Skin of body (tissue), 2 donors: ENCODE data around the gene SFSWAP. TPM values are rescaled to one million over a fixed set of nuclear protein-coding genes. Genes with fewer than 3 reads are reported as not detected.
"Not testable (repeated sequence)": the region's sequence is repeated elsewhere in the genome, so short reads cannot be mapped to it uniquely, and the experiment has no call there.

Experiments used
- DNase-seq: peaks from one replicate; lab custom pipeline; 2025; lab: John Stamatoyannopoulos, UW
- total RNA-seq: library from RNA; depleted of rRNA; stranded (reverse); fragments of >200 nt; gene quantifications from one replicate; pipeline ENCODE4 v1.2.3, GENCODE V29; 2014

SFSWAP gene
- 29.2 TPM for total RNA-seq

DNA sequence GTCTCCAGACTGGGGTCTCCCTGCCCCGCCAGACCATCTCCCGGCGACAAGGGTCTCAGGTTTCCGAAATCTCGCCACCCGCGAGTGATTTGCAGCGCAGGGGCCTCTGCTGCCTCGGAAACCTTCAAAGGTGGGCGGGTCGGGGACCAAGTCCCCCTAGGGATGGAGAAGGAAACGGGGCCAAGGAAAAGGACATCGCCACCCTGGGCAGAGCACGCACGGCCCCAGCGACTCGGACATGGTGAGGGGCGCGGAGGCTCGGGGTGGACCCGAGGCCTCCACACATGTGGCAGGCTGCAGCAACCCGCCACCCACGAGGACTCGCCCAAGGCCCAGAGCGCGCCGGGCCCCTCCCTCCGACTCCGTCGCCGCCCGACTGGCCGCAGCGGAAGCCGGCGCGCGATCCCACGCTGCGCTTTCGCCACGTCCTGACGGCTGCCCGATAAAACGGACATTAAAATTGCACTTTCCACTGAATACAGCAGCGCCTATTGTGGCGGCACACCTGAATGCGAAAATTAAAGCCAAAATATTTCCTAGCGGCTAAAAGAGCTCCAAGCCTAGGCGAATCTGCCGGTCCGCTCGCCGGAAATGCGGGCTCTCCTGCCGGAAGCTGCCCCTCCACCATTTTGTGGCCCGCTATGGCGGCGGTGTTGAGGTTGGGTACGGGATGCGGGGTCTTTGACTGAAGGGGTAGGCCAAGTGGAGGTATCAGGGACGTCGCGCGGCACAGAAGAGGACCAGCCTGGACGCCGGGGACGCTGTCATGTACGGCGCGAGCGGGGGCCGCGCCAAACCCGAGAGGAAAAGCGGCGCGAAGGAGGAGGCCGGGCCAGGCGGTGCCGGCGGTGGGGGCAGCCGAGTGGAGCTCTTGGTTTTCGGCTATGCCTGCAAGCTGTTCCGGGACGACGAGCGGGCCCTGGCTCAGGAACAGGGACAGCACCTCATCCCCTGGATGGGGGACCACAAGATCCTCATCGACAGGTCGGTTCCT is at the start of gene SFSWAP:
SFSWAP (plus strand) TSS at position 627 of the 994 bp plus-strand sequence; CDS start at position 767, 140 bp downstream.
- peak; percentile 66 for DNase-seq

DNA sequence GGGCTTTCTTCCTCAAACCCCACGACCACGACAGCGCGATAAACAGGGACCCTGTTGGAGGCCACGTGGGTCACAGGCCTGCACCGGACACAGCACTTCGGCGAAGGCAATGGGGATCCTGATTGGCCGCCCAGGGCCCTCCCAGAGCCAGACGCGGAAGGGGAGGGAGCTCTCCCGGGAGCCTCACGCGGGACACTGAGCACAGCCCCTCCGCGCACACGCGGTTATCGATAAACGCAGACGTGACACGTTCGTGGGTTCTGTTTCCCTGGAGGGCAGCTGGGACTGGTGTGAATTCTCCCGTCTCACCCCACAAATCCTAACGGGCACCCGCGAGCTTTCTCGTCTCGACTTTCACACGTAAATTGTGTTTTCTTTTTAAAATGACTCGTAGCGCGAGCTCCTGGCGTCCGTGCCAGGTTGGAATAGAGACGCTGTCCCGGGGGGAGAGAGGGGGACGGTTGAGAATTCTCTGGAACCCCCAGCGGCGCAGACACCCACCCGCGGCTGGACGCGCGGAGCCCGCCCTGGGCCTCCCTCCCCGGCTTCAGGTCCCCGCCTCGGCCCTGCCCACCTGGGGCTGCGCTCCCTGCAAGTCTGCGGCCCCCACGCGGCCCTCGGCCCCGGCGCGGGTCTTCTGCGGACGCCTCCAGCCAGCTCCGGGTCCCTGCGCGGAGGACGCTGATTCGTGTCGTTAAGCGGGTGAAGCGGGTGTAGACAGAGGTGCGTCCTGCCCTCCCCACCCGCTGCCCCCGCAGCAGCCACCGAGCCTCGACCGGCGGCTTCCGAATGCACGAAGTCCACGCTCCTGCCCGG is 49.5 kb upstream of the SFSWAP start:
- DNase-seq: not testable (repeated sequence)

DNA sequence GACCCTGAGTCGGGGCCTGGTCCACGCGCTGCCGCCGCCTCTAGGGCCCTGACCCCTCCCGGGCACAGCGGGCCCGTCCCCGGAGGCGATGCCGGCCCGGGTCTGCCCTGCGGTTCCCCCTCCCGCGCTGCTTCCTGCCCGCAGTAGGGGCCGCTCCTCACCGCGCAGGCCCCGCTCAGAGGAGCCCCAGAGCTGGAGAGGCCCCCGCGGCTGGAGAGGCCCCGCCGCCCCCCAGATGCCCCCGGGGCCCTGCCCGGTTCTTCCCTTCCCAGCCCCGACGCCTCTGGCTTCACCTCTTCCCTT is 49.0 kb upstream of the SFSWAP start:
- DNase-seq: not testable (repeated sequence)

DNA sequence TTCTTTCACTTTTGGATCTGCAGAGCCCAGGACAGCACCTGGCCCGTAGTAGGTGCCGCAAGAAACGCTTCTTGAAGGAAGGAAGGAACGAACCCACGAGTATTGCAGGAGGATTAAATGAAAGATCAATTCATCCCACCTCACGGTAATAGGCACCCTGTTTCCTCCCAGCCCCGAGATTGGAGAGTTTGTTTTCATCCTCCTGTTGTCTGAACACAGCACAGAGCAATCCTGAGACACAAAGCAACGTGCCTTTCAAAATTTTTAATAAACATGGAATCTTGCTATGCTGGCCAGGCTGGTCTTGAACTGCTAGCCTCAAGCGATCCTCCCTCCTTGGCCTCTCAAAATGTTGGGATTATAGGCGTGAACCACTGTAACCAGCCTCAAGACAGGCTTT is 48.5 kb upstream of the SFSWAP start:
- not testable (repeated sequence) for DNase-seq

DNA sequence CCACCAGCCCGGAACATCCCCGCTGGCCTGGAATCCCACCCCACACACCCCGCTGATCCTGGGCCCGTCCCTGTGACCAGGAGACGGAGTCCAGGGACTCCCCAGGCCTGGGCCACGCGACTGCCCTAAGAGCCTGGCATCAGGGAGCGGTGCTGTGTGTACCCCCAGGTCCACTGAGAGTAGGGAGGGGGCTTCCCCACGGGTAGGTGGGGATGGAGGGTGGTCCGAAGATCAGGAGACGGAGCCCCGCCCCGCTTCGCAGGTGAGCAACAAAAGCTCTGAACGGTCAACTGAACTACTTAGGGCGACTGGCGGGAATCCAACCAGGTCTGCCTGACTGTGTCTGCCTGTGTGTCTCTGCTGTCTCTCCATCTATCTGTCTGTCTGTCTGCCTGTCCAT is 45.2 kb upstream of the SFSWAP start:
- not testable (repeated sequence) for DNase-seq

DNA sequence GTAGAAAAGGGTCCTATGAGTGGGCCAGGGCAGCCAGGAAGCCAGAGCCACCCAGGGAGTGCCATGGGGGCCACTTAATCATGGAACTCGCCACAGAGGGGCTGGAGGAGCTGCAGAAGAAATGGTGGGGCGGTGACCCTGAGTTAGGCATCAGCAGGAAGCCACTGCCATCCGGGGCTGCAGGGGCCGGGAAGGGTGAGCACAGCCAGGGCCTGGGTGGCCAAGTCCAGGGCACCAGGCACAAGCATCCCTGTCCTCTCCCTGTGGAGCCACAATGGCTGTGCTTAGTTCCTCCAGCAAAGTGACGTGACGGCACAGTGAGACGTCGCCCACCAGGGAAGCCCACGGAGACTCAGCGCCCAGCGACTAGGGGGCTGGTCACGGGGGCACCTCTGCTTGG is 44.4 kb upstream of the SFSWAP start:
- DNase-seq: not testable (repeated sequence)

DNA sequence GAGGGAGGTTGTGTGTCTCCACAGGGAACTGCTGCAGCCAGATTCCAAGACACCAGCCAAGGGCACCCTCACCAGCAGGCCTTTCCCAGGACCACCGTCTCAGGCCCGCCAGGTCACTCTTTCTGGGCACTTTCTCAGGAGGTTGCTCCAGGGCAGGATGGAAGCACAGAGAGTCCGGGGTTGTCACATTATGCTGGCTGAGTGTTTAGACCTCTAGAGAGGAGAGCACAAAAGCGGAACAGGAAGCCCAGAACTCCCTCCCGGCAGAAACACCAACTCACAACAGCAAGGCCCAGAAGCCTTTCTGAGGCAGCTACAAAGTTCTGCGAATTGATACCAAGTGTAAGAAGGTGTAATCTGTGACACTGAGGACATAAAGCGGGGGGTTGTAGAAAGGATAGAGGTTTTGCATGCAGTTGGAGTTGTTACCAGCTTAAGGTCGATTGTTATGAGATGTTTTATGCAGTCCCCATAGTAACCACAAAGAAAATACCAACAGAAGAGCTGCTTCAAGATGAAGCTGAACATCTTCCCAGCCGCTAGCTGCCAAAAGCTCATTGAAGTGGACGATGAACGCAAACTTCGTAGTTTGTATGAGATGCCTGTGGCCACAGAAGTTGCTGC is 43.8 kb upstream of the SFSWAP start:
- not testable (repeated sequence) for DNase-seq

DNA sequence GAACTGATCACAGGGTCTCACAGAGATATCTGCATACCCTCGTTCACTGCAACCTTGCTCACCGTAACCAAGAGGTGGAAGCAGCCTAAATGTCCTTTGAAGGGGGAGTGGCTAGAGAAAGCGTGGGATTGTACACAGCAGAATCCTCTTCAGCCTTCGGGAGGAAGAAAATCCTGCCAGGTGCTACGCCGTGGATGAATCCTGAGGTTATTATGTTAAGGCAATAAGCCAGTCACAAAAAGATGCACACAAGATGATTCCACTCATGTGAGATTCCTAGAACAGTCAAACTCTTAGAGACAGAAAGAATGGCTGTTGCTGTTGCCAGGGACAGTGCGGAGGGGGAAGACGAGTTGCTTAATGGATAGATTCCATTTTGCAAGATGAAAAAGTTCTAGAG is 39.6 kb upstream of the SFSWAP start:
- no peak for DNase-seq

DNA sequence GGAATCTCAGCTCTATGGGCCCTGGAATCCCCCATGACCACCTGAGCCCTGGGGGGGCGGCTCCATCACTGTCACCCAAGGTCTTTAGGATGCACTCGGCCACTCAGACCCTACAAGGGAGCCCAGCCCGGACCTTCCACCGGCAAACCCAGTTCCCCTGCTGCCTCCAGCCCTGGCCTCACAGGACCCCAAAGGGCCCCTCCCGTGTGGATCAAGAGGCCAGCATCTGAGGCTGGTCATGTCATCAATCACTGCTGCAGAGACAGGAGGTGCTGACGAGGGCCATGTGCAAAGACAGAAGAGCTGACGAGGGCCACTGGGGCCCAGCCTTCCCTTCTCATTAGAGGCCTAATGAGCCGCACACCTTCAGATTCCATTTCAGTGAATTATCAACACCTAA is 39.0 kb upstream of the SFSWAP start:
- no peak for DNase-seq

DNA sequence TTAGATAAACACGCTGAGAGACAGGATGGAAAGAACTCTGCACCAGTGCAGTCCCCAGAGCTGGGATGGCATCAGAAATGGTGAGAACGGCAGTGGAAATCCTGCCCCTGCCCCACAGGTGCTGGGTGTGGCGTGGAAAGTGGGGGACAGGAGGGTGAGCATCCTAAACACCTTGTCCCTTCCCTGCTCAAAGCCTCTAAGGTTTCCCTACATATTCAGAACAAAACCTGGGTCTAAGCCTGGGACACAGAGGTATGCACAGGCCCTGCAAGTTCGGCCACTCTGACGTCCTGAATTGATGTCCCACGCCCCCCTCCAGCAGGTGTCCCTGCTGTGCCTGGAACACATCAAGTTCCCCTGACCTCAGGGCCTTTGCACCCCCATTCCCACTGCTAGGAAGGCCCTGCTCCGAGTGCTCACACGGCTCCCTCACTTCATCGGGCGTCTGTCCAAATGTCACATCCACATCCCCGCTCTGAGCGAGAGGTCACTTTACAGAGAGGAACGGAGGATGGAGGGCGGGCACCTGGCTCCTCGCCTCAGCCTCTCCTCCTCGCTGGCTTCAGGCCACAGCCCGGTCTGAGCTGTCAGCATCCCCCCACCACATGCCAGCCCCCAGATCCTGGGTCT is 38.5 kb upstream of the SFSWAP start:
- no peak for DNase-seq

DNA sequence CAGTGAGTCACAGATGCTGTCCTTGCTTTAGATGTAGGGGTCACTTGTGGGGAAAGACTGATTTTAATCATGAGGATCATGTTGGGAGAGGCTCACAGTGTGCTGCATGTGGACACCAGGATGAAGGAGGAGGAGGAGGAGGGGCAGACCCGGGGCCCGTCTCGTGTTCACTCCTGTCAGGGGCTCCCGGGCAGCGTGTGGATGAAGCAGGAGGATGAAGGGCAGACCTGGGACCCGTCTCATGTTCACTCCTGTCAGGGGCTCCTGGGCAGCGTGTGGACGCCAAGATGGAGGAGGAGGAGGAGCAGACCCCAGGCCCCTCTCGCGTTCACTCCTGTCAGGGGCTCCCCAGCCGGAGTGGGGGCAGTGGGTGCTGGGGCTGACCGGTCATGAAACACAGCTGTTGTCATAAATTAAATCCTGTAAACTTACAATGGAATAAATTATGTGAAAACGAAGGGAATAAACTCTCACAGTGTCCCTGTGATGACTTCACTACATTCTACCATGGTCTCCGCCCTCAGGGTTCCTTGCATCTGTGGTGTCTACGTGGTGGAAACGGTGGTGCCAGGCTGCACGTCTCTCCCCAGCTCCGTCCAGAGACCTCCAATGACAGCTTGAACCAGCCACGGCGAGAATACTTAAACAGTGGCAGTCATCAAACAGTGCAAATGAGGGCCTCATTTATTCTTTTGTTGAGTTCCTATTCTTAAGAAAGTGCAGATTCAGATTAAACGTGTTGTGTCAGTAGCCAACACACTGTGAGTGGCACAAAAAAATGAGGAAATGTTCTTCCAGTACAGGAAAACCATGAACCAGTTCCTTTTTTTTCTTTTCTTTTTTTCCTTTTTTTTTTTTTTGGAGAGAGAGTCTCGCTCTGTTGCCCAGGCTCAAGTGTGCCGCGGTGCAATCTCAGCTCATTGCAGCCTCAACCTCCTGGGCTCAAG is 37.7 kb upstream of the SFSWAP start:
- DNase-seq: no peak

DNA sequence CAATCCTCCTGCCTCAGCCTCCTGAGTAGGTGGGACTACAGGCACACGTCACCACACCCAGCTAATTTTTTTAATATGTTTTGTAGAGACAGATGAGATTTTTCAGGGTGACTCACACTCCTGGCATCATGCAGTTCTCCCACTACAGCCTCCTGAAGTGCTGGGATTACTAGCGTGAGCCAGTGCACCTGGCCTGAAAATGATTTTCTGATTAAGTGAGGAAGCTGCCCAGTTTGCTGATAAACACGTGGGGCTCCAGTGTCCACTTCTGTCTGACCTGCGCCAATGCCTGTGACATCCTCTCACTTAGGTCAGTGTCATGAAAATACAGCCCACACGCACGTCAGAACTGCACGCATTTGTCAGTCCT is 37.0 kb upstream of the SFSWAP start:
- no peak for DNase-seq

DNA sequence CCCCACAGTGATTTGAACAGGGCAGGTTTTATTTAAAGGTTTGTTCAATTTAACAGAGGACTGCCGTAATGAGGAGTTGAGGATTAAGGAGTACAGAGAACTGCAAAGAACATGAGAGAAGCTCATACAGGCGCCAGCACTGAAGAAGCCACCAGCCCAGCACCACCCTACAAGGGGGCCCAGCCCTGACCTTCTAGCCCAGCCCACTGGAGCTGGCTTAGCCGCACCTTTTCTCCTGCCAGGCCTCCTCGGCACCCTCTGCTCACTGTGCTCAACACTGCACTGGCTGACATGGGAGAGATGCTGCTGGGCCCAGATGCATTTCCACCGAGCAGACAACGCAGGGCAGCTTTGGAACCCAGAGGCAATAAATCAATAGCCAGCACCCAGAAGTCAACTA is 36.5 kb upstream of the SFSWAP start:
- DNase-seq: no peak

DNA sequence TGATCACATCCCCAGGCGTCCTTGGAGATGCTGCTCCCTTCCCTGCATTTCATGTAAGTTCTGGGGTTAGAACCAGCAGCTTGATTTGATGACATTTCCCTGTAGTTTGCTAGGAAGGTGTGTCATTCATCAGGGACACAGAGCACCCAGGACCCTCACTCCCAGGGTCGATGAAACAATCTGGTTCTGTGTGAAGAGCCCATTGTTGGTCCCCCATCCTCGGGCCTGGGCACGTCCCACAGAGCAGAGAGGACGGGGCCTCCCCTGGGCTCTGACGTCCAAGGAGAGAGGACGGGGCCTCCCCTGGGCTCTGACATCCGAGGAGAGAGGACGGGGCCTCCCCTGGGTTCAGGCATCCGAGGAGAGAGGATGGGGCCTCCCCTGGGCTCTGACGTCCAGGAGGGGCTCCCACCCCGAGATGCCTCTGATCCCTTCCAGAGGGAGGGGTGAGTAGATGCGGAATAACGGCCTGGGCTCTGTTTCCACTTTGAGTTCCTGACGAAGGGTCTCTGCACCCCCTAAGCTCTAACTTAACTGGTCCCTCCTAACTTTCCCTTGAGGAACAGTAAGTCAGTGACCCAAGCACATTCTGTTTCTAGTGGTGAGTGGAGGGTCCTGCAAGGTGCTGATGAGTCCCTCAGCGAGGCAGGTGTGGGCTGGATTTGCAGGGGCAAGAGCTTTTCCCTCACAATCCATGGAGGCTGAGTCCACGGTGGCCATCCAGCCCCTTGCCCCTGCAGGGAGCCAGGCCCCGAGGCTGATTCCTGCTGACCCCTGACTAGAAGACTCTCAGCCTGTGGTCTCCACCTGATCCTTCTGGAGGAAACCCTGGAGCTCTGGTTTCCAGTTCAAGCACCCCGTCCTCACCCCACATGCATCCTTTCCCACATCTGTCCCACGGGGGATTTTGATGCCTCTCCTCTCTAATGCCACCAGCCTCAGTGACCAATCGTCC is 35.5 kb upstream of the SFSWAP start:
- no peak for DNase-seq

DNA sequence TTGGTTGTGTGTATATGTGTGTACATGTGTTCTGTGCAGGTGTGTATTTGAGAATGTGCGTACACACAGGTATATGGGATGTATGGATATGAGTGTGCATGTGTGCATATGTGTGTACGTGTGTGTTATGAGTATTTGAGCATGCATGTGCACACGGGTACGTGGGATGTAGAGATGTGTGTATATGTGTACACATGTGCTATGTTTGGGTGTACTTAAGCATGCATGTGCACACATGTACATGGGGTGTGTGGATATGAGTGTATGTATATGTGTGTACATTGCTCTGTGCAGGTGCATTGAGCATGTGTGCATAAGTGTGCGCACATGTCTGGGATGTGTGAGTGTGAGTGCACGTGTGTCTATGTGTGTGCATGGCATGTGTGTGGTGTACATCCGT is 34.3 kb upstream of the SFSWAP start:
- no peak for DNase-seq

DNA sequence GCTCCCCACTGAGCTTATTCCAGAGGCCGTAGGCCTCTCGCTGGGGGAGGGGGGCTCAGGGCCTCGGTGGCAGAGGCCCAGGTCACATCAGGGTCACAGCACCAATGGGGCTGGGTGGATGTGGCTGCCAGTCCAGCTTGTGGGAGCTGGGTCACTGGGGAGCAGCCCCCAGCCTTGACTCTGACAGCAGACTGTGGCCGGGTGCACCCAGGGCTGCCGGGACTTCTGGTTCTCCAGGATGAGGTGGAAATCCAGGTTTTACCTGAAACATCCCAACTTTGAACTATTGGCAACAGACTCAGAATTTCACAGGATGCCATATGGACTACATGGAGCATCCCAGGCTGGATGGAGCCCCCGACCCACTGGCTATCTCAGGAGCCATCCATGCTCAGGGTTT is 33.8 kb upstream of the SFSWAP start:
- not testable (repeated sequence) for DNase-seq

DNA sequence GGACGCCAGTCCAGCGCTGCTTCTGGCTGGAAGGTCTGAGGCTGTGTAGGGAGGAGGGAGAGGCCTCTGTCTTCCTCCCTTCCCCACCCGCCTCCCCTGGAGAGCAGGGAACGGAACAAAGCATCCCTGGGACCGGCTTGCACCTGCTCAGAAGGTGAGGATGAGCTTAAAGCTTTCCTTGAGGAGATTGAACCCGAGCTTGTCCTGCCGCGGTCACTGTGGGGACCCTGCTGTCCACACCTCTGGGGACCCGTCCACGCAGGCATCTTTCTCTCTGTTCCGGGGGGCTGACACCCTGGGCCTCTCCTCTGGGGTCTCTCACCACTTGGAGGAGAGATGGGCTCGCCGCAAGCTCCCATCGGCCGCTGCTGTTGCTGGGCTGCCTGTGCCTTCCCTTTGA is 33.2 kb upstream of the SFSWAP start:
- no peak for DNase-seq

DNA sequence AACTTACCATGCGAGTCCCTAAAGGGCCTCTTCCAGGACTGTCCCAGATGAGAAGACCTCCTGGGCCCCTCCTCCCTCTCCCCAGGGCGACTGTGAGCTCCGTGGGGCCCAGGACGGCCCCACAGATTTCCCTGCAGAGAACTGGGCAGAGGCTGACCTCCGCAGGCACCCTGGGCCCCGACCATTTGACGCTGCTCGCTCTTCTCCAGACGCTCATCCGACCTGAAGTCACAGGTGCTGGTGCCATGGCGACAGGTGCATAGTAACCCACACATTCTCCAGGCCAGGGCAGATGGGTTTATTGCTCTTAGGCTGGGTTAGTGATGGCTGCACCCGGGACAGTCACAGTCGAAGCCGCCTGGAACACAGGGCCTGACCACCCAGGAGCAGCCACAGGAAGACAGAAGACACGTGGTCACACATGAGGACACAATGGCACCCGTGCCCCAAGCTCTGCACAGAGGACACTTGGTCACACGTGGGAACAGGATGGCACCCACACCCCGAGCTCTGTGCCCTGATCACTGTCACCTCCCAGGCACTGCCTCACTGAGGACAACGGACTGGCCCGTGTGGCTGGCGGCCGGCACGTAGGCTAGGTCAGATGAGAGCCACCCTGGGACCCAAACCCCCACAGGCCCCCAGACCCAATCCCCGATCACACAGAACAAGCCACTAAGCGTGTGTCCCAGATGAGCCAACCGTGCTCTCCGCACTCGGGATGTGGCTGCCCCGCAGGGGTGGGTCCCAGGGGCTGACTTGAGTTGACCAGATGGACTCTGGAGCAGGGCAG is 32.3 kb upstream of the SFSWAP start:
- DNase-seq: not testable (repeated sequence)
